ENCODE results near the gene DDX28. TPM values are rescaled to one million over a fixed set of nuclear protein-coding genes. Genes with fewer than 3 reads are reported as not detected.
A peak's percentile ranks its signal among the peaks of the same experiment; 100 is the strongest.

Gene DDX28
- total and polyA plus RNA-seq, 9 of the 15 experiments (the other 6 are each of a cell fraction or from before 2014, with no cell fraction given), result 2.8 to 24.5 (median 15.9) TPM

DNA sequence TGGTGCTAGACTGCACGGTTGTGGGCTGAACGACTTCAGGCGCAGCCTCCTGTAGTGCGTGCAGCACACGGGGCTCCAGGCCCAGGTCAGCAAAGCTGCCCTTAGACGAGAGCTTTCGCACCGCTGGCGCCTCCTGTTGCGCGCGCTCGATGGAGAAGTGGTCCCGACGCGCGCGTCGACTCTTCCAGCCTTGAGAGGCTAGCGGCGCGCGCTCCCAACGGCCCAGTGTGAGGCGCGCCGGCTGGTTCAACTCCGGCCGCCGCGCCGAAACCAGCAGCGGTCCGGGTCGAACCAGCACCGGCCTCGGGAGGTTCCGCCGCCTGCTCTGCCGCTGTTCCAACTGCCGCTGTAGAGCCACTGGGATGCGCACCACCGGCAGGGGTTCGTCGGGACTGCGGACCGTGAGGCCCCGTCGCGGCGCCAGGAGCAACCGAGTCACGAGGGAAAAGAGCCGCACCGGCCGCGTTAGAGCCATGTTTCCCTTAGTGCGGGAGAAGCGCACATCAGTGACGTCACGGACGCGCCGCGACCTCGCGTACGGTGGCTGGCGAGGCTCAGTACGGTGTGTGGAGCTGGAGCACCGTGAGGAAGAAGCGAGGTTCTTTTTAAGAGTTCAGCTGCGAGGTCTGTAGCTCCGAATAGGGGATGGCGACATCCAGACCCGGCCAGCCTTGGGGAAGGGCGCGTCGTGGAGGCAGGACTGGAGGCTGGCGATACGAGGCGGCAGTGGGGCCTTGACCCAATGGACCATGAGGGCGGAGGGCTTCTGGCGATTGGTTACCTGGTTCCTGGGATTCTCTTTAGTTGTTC, at the start of gene DDX28, which contains the start of gene DUS2 (continued):
- TF ChIP-seq TCF3 (CRISPR knock-in tag; IDR thresholded peaks at IDR 0.05) (0 out of 2 replicates have a peak, but pooled peaks have one; percentile 14), JUND (IDR thresholded peaks at IDR 0.05; ENCODE audit: borderline replicate concordance, low read depth, low read length) (peak; percentile 82), JUND (tag; IDR thresholded peaks at IDR 0.05; ENCODE audit: borderline replicate concordance, low read depth, low read length) (peak; percentile 78; the same call in 2 of the 3 replicates), FOSL1 (tag; conservative IDR thresholded peaks at IDR 0.05) (0 out of 2 replicates have a peak, but pooled peaks have one; percentile 42), ZNF583 (CRISPR knock-in tag; IDR thresholded peaks at IDR 0.05) (no peak), ZNF41 (CRISPR knock-in tag; conservative IDR thresholded peaks at IDR 0.05) (no peak)
- TF ChIP-seq, protein P1, sequence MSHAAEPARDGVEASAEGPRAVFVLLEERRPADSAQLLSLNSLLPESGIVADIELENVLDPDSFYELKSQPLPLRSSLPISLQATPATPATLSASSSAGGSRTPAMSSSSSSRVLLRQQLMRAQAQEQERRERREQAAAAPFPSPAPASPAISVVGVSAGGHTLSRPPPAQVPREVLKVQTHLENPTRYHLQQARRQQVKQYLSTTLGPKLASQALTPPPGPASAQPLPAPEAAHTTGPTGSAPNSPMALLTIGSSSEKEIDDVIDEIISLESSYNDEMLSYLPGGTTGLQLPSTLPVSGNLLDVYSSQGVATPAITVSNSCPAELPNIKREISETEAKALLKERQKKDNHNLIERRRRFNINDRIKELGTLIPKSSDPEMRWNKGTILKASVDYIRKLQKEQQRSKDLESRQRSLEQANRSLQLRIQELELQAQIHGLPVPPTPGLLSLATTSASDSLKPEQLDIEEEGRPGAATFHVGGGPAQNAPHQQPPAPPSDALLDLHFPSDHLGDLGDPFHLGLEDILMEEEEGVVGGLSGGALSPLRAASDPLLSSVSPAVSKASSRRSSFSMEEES (CRISPR knock-in tag; IDR thresholded peaks at IDR 0.05), result peak; percentile 43; the same call in 1 of the 2 replicates
- TF ChIP-seq, protein P2, sequence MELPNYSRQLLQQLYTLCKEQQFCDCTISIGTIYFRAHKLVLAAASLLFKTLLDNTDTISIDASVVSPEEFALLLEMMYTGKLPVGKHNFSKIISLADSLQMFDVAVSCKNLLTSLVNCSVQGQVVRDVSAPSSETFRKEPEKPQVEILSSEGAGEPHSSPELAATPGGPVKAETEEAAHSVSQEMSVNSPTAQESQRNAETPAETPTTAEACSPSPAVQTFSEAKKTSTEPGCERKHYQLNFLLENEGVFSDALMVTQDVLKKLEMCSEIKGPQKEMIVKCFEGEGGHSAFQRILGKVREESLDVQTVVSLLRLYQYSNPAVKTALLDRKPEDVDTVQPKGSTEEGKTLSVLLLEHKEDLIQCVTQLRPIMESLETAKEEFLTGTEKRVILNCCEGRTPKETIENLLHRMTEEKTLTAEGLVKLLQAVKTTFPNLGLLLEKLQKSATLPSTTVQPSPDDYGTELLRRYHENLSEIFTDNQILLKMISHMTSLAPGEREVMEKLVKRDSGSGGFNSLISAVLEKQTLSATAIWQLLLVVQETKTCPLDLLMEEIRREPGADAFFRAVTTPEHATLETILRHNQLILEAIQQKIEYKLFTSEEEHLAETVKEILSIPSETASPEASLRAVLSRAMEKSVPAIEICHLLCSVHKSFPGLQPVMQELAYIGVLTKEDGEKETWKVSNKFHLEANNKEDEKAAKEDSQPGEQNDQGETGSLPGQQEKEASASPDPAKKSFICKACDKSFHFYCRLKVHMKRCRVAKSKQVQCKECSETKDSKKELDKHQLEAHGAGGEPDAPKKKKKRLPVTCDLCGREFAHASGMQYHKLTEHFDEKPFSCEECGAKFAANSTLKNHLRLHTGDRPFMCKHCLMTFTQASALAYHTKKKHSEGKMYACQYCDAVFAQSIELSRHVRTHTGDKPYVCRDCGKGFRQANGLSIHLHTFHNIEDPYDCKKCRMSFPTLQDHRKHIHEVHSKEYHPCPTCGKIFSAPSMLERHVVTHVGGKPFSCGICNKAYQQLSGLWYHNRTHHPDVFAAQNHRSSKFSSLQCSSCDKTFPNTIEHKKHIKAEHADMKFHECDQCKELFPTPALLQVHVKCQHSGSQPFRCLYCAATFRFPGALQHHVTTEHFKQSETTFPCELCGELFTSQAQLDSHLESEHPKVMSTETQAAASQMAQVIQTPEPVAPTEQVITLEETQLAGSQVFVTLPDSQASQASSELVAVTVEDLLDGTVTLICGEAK (IDR thresholded peaks at IDR 0.05), result peak; percentile 50
- TF ChIP-seq, protein P2 (CRISPR knock-in tag; IDR thresholded peaks at IDR 0.05), result 0 out of 2 replicates have a peak, but pooled peaks have one; percentile 13
- TF ChIP-seq, protein P3, sequence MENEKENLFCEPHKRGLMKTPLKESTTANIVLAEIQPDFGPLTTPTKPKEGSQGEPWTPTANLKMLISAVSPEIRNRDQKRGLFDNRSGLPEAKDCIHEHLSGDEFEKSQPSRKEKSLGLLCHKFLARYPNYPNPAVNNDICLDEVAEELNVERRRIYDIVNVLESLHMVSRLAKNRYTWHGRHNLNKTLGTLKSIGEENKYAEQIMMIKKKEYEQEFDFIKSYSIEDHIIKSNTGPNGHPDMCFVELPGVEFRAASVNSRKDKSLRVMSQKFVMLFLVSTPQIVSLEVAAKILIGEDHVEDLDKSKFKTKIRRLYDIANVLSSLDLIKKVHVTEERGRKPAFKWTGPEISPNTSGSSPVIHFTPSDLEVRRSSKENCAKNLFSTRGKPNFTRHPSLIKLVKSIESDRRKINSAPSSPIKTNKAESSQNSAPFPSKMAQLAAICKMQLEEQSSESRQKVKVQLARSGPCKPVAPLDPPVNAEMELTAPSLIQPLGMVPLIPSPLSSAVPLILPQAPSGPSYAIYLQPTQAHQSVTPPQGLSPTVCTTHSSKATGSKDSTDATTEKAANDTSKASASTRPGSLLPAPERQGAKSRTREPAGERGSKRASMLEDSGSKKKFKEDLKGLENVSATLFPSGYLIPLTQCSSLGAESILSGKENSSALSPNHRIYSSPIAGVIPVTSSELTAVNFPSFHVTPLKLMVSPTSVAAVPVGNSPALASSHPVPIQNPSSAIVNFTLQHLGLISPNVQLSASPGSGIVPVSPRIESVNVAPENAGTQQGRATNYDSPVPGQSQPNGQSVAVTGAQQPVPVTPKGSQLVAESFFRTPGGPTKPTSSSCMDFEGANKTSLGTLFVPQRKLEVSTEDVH (IDR thresholded peaks at IDR 0.05; ENCODE audit: low read depth, partially characterized antibody), result peak; percentile 85
- TF ChIP-seq, protein P4, sequence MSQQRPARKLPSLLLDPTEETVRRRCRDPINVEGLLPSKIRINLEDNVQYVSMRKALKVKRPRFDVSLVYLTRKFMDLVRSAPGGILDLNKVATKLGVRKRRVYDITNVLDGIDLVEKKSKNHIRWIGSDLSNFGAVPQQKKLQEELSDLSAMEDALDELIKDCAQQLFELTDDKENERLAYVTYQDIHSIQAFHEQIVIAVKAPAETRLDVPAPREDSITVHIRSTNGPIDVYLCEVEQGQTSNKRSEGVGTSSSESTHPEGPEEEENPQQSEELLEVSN (IDR thresholded peaks at IDR 0.05; ENCODE audit: borderline replicate concordance in 1 of 2, extremely low read depth in 1 of 2, insufficient read depth in 1 of 2, insufficient read length in 1 of 2, low read depth in 1 of 2, low read length in 1 of 2, poor library complexity in 1 of 2, severe bottlenecking in 1 of 2), result peak; percentile 64

All from K562 (cell line).